ENCODE results near the gene CNIH1. TPM values are rescaled to one million over a fixed set of nuclear protein-coding genes. Genes with fewer than 3 reads are reported as not detected.
"Not testable (repeated sequence)": the region's sequence is repeated elsewhere in the genome, so short reads cannot be mapped to it uniquely, and the experiment has no call there.

Gene CNIH1
- total RNA-seq, 3 donors from 2014 or later = 99.9 to 115 (median 101) TPM

GRCh38 chr14:54447231-54447692, 6.1 kb upstream of the CNIH1 start:
- Histone ChIP-seq H3K36me3 (ENCODE audit: low read depth) (no peaks in the 10 kb centered on the region), H3K4me3 (no peak overlapping the region), H3K9me3 (no peaks in the 10 kb centered on the region), H3K4me1 (ENCODE audit: low read depth) (peaks cover 7% of the 10 kb centered on the region)
- TF ChIP-seq CTCF (IDR thresholded peaks at IDR 0.05) = no peak
- DNase-seq (peak in 2 of 3 donors; percentile 54 to 89), ATAC-seq (peak; percentile 98)
- intact Hi-C loops (cut with DNase I, micrococcal nuclease) = no loop called here

- H3K4me3 ChIP-seq = no peak overlapping the region
- intact Hi-C loops (cut with DNase I, micrococcal nuclease) = no loop called here
- TF ChIP-seq CTCF (IDR thresholded peaks at IDR 0.05) = no peak
- peaks cover 13% of the 10 kb centered on the region for H3K4me1 ChIP-seq (ENCODE audit: low read depth)
- ATAC-seq (peak; percentile 55), DNase-seq (peak; percentile 65 to 74 (median 69))
- H3K36me3 ChIP-seq (ENCODE audit: low read depth) = no peaks in the 10 kb centered on the region
- H3K9me3 ChIP-seq = no peaks in the 10 kb centered on the region
These were observed 5.1 kb upstream of the CNIH1 start for GRCh38 chr14:54446161-54446693.

- no peaks in the 10 kb centered on the region for H3K9me3 ChIP-seq
- TF ChIP-seq CTCF (IDR thresholded peaks at IDR 0.05) = no peak
- H3K4me3 ChIP-seq = no peak overlapping the region
- H3K4me1 ChIP-seq (ENCODE audit: low read depth) = peaks cover 21% of the 10 kb centered on the region
- intact Hi-C loops (cut with DNase I, micrococcal nuclease) = no loop called here
- no peaks in the 10 kb centered on the region for H3K36me3 ChIP-seq (ENCODE audit: low read depth)
- DNase-seq = no peak
- no peak for ATAC-seq
These were observed 3.5 kb upstream of the CNIH1 start for GRCh38 chr14:54444681-54445080.

GRCh38 chr14:54443981-54444380, 2.8 kb upstream of the CNIH1 start:
- peaks cover 21% of the 10 kb centered on the region for H3K4me1 ChIP-seq (ENCODE audit: low read depth)
- ATAC-seq (no peak), DNase-seq (no peak)
- no peak overlapping the region for H3K4me3 ChIP-seq
- no peak for TF ChIP-seq CTCF (IDR thresholded peaks at IDR 0.05)
- H3K9me3 ChIP-seq = no peaks in the 10 kb centered on the region
- H3K36me3 ChIP-seq (ENCODE audit: low read depth) = no peaks in the 10 kb centered on the region
- intact Hi-C loops (cut with DNase I, micrococcal nuclease) = no loop called here

GRCh38 chr14:54442961-54443360, 1.8 kb upstream of the CNIH1 start:
- intact Hi-C loops (cut with DNase I, micrococcal nuclease); H3K36me3 ChIP-seq (ENCODE audit: low read depth); ATAC-seq; DNase-seq; H3K4me3 ChIP-seq; H3K9me3 ChIP-seq: not testable (repeated sequence)
- peaks cover 21% of the 10 kb centered on the region for H3K4me1 ChIP-seq (ENCODE audit: low read depth)

GRCh38 chr14:54440476-54440872, 700 bp downstream of the CNIH1 start:
- no peak for TF ChIP-seq CTCF (IDR thresholded peaks at IDR 0.05)
- intact Hi-C loops (cut with DNase I, micrococcal nuclease) = no loop called here
- H3K4me1 ChIP-seq (ENCODE audit: low read depth) = peaks cover 14% of the 10 kb centered on the region
- ATAC-seq = no peak
- H3K9me3 ChIP-seq = no peaks in the 10 kb centered on the region
- no peak for DNase-seq
- peak overlapping the region; percentile 59 for H3K4me3 ChIP-seq
- H3K36me3 ChIP-seq (ENCODE audit: low read depth) = no peaks in the 10 kb centered on the region
